SJSA1 (cell line): ENCODE measurements around the gene METTL16. TPM values are rescaled to one million over a fixed set of nuclear protein-coding genes. Genes with fewer than 3 reads are reported as not detected.

ENCODE experiments used
- DNase-seq, 2 experiments: peaks; one replicate each; pipeline ENCODE4 v3.0.0-alpha.2; 2015 to 2020; ENCODE audit warnings: low spot score in 2 of 2, low read depth in 1 of 2
- H3K27ac ChIP-seq: fragments of 250-450 bp; sonication (Bioruptor Pico); 2 replicates; pipeline ENCODE4 v1.5.1; 2020; ENCODE audit warnings: mild to moderate bottlenecking, moderate library complexity
- H3K27me3 ChIP-seq: fragments of 250-450 bp; sonication (Bioruptor Pico); replicated peaks from 2 replicates; pipeline ENCODE4 v1.5.1; 2020; ENCODE audit warnings: mild to moderate bottlenecking, moderate library complexity
- H3K36me3 ChIP-seq: fragments of 250-450 bp; sonication (Bioruptor Pico); 2 replicates; pipeline ENCODE4 v1.5.1; 2020; ENCODE audit warnings: mild to moderate bottlenecking
- H3K4me1 ChIP-seq: fragments of 250-450 bp; sonication (Bioruptor Pico); replicated peaks from 2 replicates; pipeline ENCODE4 v1.6.1; 2021; ENCODE audit warnings: mild to moderate bottlenecking
- H3K4me3 ChIP-seq: fragments of 250-450 bp; sonication (Bioruptor Pico); 2 replicates; pipeline ENCODE4 v1.5.1; 2020; ENCODE audit warnings: mild to moderate bottlenecking
- H3K9me3 ChIP-seq: fragments of 250-450 bp; sonication (Bioruptor Pico); replicated peaks from 2 replicates; pipeline ENCODE4 v1.5.1; 2020; ENCODE audit warnings: mild to moderate bottlenecking
- total RNA-seq: library from RNA; depleted of rRNA; stranded (reverse); fragments of >200 nt; shearing (Covaris generic); gene quantifications from 2 replicates; pipeline ENCODE4 v1.2.3, GENCODE V29; 2014

The METTL16 gene
- total RNA-seq, 1 experiment from 2014 or later: 17.3 TPM

- Histone ChIP-seq H3K4me1 (peaks cover 6% of the 10 kb centered on the region), H3K27me3 (no peaks in the 10 kb centered on the region), H3K9me3 (no peaks in the 10 kb centered on the region), H3K27ac (no peak overlapping the region), H3K36me3 (no peaks in the 10 kb centered on the region), H3K4me3 (no peak overlapping the region)
- no peak for DNase-seq
Measured at GRCh38 chr17:2485970-2486369, 25.7 kb downstream of the METTL16 start.

- H3K4me3 ChIP-seq: no peak overlapping the region
- no peaks in the 10 kb centered on the region for H3K9me3 ChIP-seq
- no peak overlapping the region for H3K27ac ChIP-seq
- no peaks in the 10 kb centered on the region for H3K36me3 ChIP-seq
- no peak for DNase-seq
- no peaks in the 10 kb centered on the region for H3K27me3 ChIP-seq
- peaks cover 1% of the 10 kb centered on the region; the same call in 1 of the 2 replicates for H3K4me1 ChIP-seq
Measured at GRCh38 chr17:2485543-2485942, 26.1 kb downstream of the METTL16 start.

GRCh38 chr17:2484876-2485275 is 26.8 kb downstream of the METTL16 start:
- no peak for DNase-seq
- Histone ChIP-seq H3K4me1 (no peaks in the 10 kb centered on the region), H3K9me3 (no peaks in the 10 kb centered on the region), H3K36me3 (no peaks in the 10 kb centered on the region), H3K27ac (no peak overlapping the region), H3K27me3 (no peaks in the 10 kb centered on the region), H3K4me3 (no peak overlapping the region)

GRCh38 chr17:2483084-2483483 is 28.6 kb downstream of the METTL16 start:
- DNase-seq: no peak
- H3K9me3 ChIP-seq: no peaks in the 10 kb centered on the region
- H3K36me3 ChIP-seq: no peaks in the 10 kb centered on the region; the same call in 1 of the 2 replicates
- no peak overlapping the region for H3K4me3 ChIP-seq
- H3K27me3 ChIP-seq: no peaks in the 10 kb centered on the region
- H3K4me1 ChIP-seq: no peaks in the 10 kb centered on the region
- H3K27ac ChIP-seq: no peak overlapping the region

GRCh38 chr17:2482218-2482617 is 29.5 kb downstream of the METTL16 start:
- H3K4me3 ChIP-seq: no peak overlapping the region
- DNase-seq: no peak
- H3K9me3 ChIP-seq: no peaks in the 10 kb centered on the region
- no peaks in the 10 kb centered on the region for H3K4me1 ChIP-seq
- H3K36me3 ChIP-seq: no peaks in the 10 kb centered on the region; the same call in 1 of the 2 replicates
- no peak overlapping the region for H3K27ac ChIP-seq
- no peaks in the 10 kb centered on the region for H3K27me3 ChIP-seq

GRCh38 chr17:2481760-2482159 is 29.9 kb downstream of the METTL16 start:
- no peaks in the 10 kb centered on the region for H3K9me3 ChIP-seq
- H3K4me3 ChIP-seq: no peak overlapping the region
- no peak for DNase-seq
- no peaks in the 10 kb centered on the region; the same call in 1 of the 2 replicates for H3K36me3 ChIP-seq
- H3K27ac ChIP-seq: no peak overlapping the region
- H3K4me1 ChIP-seq: no peaks in the 10 kb centered on the region
- H3K27me3 ChIP-seq: no peaks in the 10 kb centered on the region

GRCh38 chr17:2478458-2478857 is 33.2 kb downstream of the METTL16 start:
- Histone ChIP-seq H3K27me3 (no peaks in the 10 kb centered on the region), H3K4me1 (no peaks in the 10 kb centered on the region), H3K36me3 (peaks cover 11% of the 10 kb centered on the region), H3K27ac (no peak overlapping the region), H3K9me3 (no peaks in the 10 kb centered on the region), H3K4me3 (no peak overlapping the region)
- no peak for DNase-seq

- Histone ChIP-seq H3K27me3 (no peaks in the 10 kb centered on the region), H3K9me3 (no peaks in the 10 kb centered on the region), H3K4me3 (no peak overlapping the region), H3K36me3 (peaks cover 19% of the 10 kb centered on the region), H3K27ac (no peak overlapping the region), H3K4me1 (no peaks in the 10 kb centered on the region)
- no peak for DNase-seq
Measured at GRCh38 chr17:2475056-2475455, 36.6 kb downstream of the METTL16 start.

GRCh38 chr17:2474371-2474770 is 37.3 kb downstream of the METTL16 start:
- peaks cover 23% of the 10 kb centered on the region for H3K36me3 ChIP-seq
- no peak for DNase-seq
- no peak overlapping the region for H3K27ac ChIP-seq
- H3K4me3 ChIP-seq: no peak overlapping the region
- no peaks in the 10 kb centered on the region for H3K4me1 ChIP-seq
- no peaks in the 10 kb centered on the region for H3K9me3 ChIP-seq
- H3K27me3 ChIP-seq: no peaks in the 10 kb centered on the region

- no peaks in the 10 kb centered on the region for H3K9me3 ChIP-seq
- DNase-seq: no peak
- no peaks in the 10 kb centered on the region for H3K27me3 ChIP-seq
- H3K36me3 ChIP-seq: peaks cover 27% of the 10 kb centered on the region
- H3K4me3 ChIP-seq: no peak overlapping the region
- no peak overlapping the region for H3K27ac ChIP-seq
- no peaks in the 10 kb centered on the region for H3K4me1 ChIP-seq
Measured at GRCh38 chr17:2468270-2468669, 43.4 kb downstream of the METTL16 start.

GRCh38 chr17:2466931-2467330 is 44.8 kb downstream of the METTL16 start:
- Histone ChIP-seq H3K4me3 (no peak overlapping the region), H3K27me3 (no peaks in the 10 kb centered on the region), H3K9me3 (no peaks in the 10 kb centered on the region), H3K27ac (no peak overlapping the region), H3K36me3 (peaks cover 31% of the 10 kb centered on the region), H3K4me1 (no peaks in the 10 kb centered on the region)
- no peak for DNase-seq

- DNase-seq: no peak
- Histone ChIP-seq H3K9me3 (no peaks in the 10 kb centered on the region), H3K4me1 (peaks cover 14% of the 10 kb centered on the region), H3K27ac (no peak overlapping the region), H3K36me3 (peaks cover 20% of the 10 kb centered on the region), H3K4me3 (no peak overlapping the region), H3K27me3 (no peaks in the 10 kb centered on the region)
Measured at GRCh38 chr17:2462481-2462880, 49.2 kb downstream of the METTL16 start.

- peaks cover 14% of the 10 kb centered on the region for H3K4me1 ChIP-seq
- no peak overlapping the region for H3K4me3 ChIP-seq
- H3K27me3 ChIP-seq: no peaks in the 10 kb centered on the region
- peak overlapping the region; percentile 7; the same call in 1 of the 2 replicates for H3K27ac ChIP-seq
- peak in 1 of 2 experiments; percentile 7 for DNase-seq
- peaks cover 16% of the 10 kb centered on the region for H3K36me3 ChIP-seq
- H3K9me3 ChIP-seq: no peaks in the 10 kb centered on the region
Measured at GRCh38 chr17:2459917-2460271, 51.8 kb downstream of the METTL16 start.

GRCh38 chr17:2457913-2458312 is 53.8 kb downstream of the METTL16 start:
- H3K27ac ChIP-seq: no peak overlapping the region
- H3K4me3 ChIP-seq: no peak overlapping the region
- H3K9me3 ChIP-seq: no peaks in the 10 kb centered on the region

GRCh38 chr17:2456475-2456874 is 55.2 kb downstream of the METTL16 start:
- no peak overlapping the region for H3K4me3 ChIP-seq
- DNase-seq: no peak
- H3K27me3 ChIP-seq: no peaks in the 10 kb centered on the region
- H3K27ac ChIP-seq: no peak overlapping the region
- H3K4me1 ChIP-seq: peaks cover 14% of the 10 kb centered on the region
- 0 out of 2 replicates have a peak, but pooled peaks cover 3% of the 10 kb centered on the region for H3K36me3 ChIP-seq
- no peaks in the 10 kb centered on the region for H3K9me3 ChIP-seq

More at GRCh38 chr17:2457913-2458312, 53.8 kb downstream of the METTL16 start:
- Histone ChIP-seq H3K36me3 (peaks cover 11% of the 10 kb centered on the region), H3K27me3 (no peaks in the 10 kb centered on the region), H3K4me1 (peaks cover 14% of the 10 kb centered on the region)
- no peak for DNase-seq
